ENCODE measurements around the gene PCARE.

Gene PCARE

GRCh38 chr2:29053223-29053622 lies 21.1 kb downstream of the PCARE start:
- Histone ChIP-seq H3K27ac (ENCODE audit: low read depth, low read length, severe bottlenecking) (no peak overlapping the region), H3K9me3 (ENCODE audit: control insufficient read depth, low read length) (no peaks in the 10 kb centered on the region), H3K4me3 (ENCODE audit: extremely low read depth, insufficient read depth, low read length, poor library complexity, severe bottlenecking) (no peak overlapping the region), H3K4me1 (ENCODE audit: control insufficient read depth, insufficient read depth, low read length, poor library complexity, severe bottlenecking) (no peaks in the 10 kb centered on the region), H3K36me3 (ENCODE audit: control insufficient read depth, insufficient read depth, low read length) (no peaks in the 10 kb centered on the region)
- WGBS, 2 experiments (ENCODE audit: insufficient coverage in 2 of 2) = 36 to 57% methylated on average over 5 to 7 of the region's 7 CpGs

GRCh38 chr2:29052807-29053206 lies 21.5 kb downstream of the PCARE start:
- H3K36me3 ChIP-seq (ENCODE audit: control insufficient read depth, insufficient read depth, low read length) = no peaks in the 10 kb centered on the region
- H3K4me1 ChIP-seq (ENCODE audit: control insufficient read depth, insufficient read depth, low read length, poor library complexity, severe bottlenecking) = no peaks in the 10 kb centered on the region
- no peak overlapping the region for H3K27ac ChIP-seq (ENCODE audit: low read depth, low read length, severe bottlenecking)
- no peak overlapping the region for H3K4me3 ChIP-seq (ENCODE audit: extremely low read depth, insufficient read depth, low read length, poor library complexity, severe bottlenecking)
- 61 to 78% methylated on average over 6 of the region's 6 CpGs for WGBS, 2 experiments (ENCODE audit: insufficient coverage in 2 of 2)
- no peaks in the 10 kb centered on the region for H3K9me3 ChIP-seq (ENCODE audit: control insufficient read depth, low read length)

GRCh38 chr2:29051730-29052129 lies 22.6 kb downstream of the PCARE start:
- Histone ChIP-seq H3K36me3 (ENCODE audit: control insufficient read depth, insufficient read depth, low read length) (no peaks in the 10 kb centered on the region), H3K9me3 (ENCODE audit: control insufficient read depth, low read length) (no peaks in the 10 kb centered on the region)
- 92% methylated on average over 11 of the region's 12 CpGs for WGBS, 2 experiments (ENCODE audit: insufficient coverage in 2 of 2)

GRCh38 chr2:29050591-29050990 lies 23.7 kb downstream of the PCARE start:
- Histone ChIP-seq H3K4me1 (ENCODE audit: control insufficient read depth, insufficient read depth, low read length, poor library complexity, severe bottlenecking) (no peaks in the 10 kb centered on the region), H3K36me3 (ENCODE audit: control insufficient read depth, insufficient read depth, low read length) (no peaks in the 10 kb centered on the region), H3K4me3 (ENCODE audit: extremely low read depth, insufficient read depth, low read length, poor library complexity, severe bottlenecking) (no peak overlapping the region), H3K27ac (ENCODE audit: low read depth, low read length, severe bottlenecking) (no peak overlapping the region), H3K9me3 (ENCODE audit: control insufficient read depth, low read length) (no peaks in the 10 kb centered on the region)
- WGBS, 2 experiments (ENCODE audit: insufficient coverage in 2 of 2) = 88 to 92% methylated on average over 8 of the region's 8 CpGs

More at GRCh38 chr2:29051730-29052129, 22.6 kb downstream of the PCARE start:
- Histone ChIP-seq H3K4me1 (ENCODE audit: control insufficient read depth, insufficient read depth, low read length, poor library complexity, severe bottlenecking) (no peaks in the 10 kb centered on the region), H3K4me3 (ENCODE audit: extremely low read depth, insufficient read depth, low read length, poor library complexity, severe bottlenecking) (no peak overlapping the region), H3K27ac (ENCODE audit: low read depth, low read length, severe bottlenecking) (no peak overlapping the region)

- 90 to 92% methylated on average over 7 of the region's 9 CpGs for WGBS, 2 experiments (ENCODE audit: insufficient coverage in 2 of 2)
- Histone ChIP-seq H3K36me3 (ENCODE audit: control insufficient read depth, insufficient read depth, low read length) (no peaks in the 10 kb centered on the region), H3K4me3 (ENCODE audit: extremely low read depth, insufficient read depth, low read length, poor library complexity, severe bottlenecking) (no peak overlapping the region), H3K9me3 (ENCODE audit: control insufficient read depth, low read length) (no peaks in the 10 kb centered on the region), H3K27ac (ENCODE audit: low read depth, low read length, severe bottlenecking) (no peak overlapping the region), H3K4me1 (ENCODE audit: control insufficient read depth, insufficient read depth, low read length, poor library complexity, severe bottlenecking) (no peaks in the 10 kb centered on the region)
Measured at GRCh38 chr2:29047083-29047845, 27.1 kb downstream of the PCARE start.

- WGBS, 2 experiments (ENCODE audit: insufficient coverage in 2 of 2) = 82 to 100% methylated on average over 1 of the region's 2 CpGs
- no peaks in the 10 kb centered on the region for H3K36me3 ChIP-seq (ENCODE audit: control insufficient read depth, insufficient read depth, low read length)
- no peaks in the 10 kb centered on the region for H3K9me3 ChIP-seq (ENCODE audit: control insufficient read depth, low read length)
- no peak overlapping the region for H3K27ac ChIP-seq (ENCODE audit: low read depth, low read length, severe bottlenecking)
- no peaks in the 10 kb centered on the region for H3K4me1 ChIP-seq (ENCODE audit: control insufficient read depth, insufficient read depth, low read length, poor library complexity, severe bottlenecking)
- H3K4me3 ChIP-seq (ENCODE audit: extremely low read depth, insufficient read depth, low read length, poor library complexity, severe bottlenecking) = no peak overlapping the region
Measured at GRCh38 chr2:29046321-29046720, 28.0 kb downstream of the PCARE start.

GRCh38 chr2:29044459-29044858 lies 29.9 kb downstream of the PCARE start:
- no peaks in the 10 kb centered on the region for H3K4me1 ChIP-seq (ENCODE audit: control insufficient read depth, insufficient read depth, low read length, poor library complexity, severe bottlenecking)
- no peaks in the 10 kb centered on the region for H3K36me3 ChIP-seq (ENCODE audit: control insufficient read depth, insufficient read depth, low read length)
- H3K27ac ChIP-seq (ENCODE audit: low read depth, low read length, severe bottlenecking) = no peak overlapping the region
- H3K4me3 ChIP-seq (ENCODE audit: extremely low read depth, insufficient read depth, low read length, poor library complexity, severe bottlenecking) = no peak overlapping the region
- 90% methylated on average over 3 to 4 of the region's 4 CpGs for WGBS, 2 experiments (ENCODE audit: insufficient coverage in 2 of 2)
- no peaks in the 10 kb centered on the region for H3K9me3 ChIP-seq (ENCODE audit: control insufficient read depth, low read length)

- no peaks in the 10 kb centered on the region for H3K9me3 ChIP-seq (ENCODE audit: control insufficient read depth, low read length)
- H3K36me3 ChIP-seq (ENCODE audit: control insufficient read depth, insufficient read depth, low read length) = no peaks in the 10 kb centered on the region
- H3K27ac ChIP-seq (ENCODE audit: low read depth, low read length, severe bottlenecking) = no peak overlapping the region
- WGBS, 2 experiments (ENCODE audit: insufficient coverage in 2 of 2) = 90 to 93% methylated on average over 7 to 8 of the region's 9 CpGs
- H3K4me3 ChIP-seq (ENCODE audit: extremely low read depth, insufficient read depth, low read length, poor library complexity, severe bottlenecking) = no peak overlapping the region
- no peaks in the 10 kb centered on the region for H3K4me1 ChIP-seq (ENCODE audit: control insufficient read depth, insufficient read depth, low read length, poor library complexity, severe bottlenecking)
Measured at GRCh38 chr2:29042561-29043075, 31.7 kb downstream of the PCARE start.

GRCh38 chr2:29041161-29041660 lies 33.1 kb downstream of the PCARE start:
- no peak overlapping the region for H3K27ac ChIP-seq (ENCODE audit: low read depth, low read length, severe bottlenecking)
- H3K9me3 ChIP-seq (ENCODE audit: control insufficient read depth, low read length) = no peaks in the 10 kb centered on the region
- H3K4me1 ChIP-seq (ENCODE audit: control insufficient read depth, insufficient read depth, low read length, poor library complexity, severe bottlenecking) = no peaks in the 10 kb centered on the region
- no peak overlapping the region for H3K4me3 ChIP-seq (ENCODE audit: extremely low read depth, insufficient read depth, low read length, poor library complexity, severe bottlenecking)
- 85 to 90% methylated on average over 7 to 8 of the region's 9 CpGs for WGBS, 2 experiments (ENCODE audit: insufficient coverage in 2 of 2)
- no peaks in the 10 kb centered on the region for H3K36me3 ChIP-seq (ENCODE audit: control insufficient read depth, insufficient read depth, low read length)

- Histone ChIP-seq H3K4me1 (ENCODE audit: control insufficient read depth, insufficient read depth, low read length, poor library complexity, severe bottlenecking) (no peaks in the 10 kb centered on the region), H3K4me3 (ENCODE audit: extremely low read depth, insufficient read depth, low read length, poor library complexity, severe bottlenecking) (no peak overlapping the region), H3K36me3 (ENCODE audit: control insufficient read depth, insufficient read depth, low read length) (no peaks in the 10 kb centered on the region), H3K9me3 (ENCODE audit: control insufficient read depth, low read length) (no peaks in the 10 kb centered on the region), H3K27ac (ENCODE audit: low read depth, low read length, severe bottlenecking) (no peak overlapping the region)
- 80 to 84% methylated on average over 4 of the region's 6 CpGs for WGBS, 2 experiments (ENCODE audit: insufficient coverage in 2 of 2)
Measured at GRCh38 chr2:29040552-29040951, 33.8 kb downstream of the PCARE start.
